Hepatocyte (in vitro differentiated cells): Measurements from ENCODE around the gene EGF.

ENCODE experiments used
- EZH2 ChIP-seq: fragments of 200-600 bp; sonication (generic); IDR thresholded peaks from 2 replicates; pipeline ENCODE4 v1.6.1; 2016; ENCODE audit warnings: antibody characterized with exemption, mild to moderate bottlenecking, borderline replicate concordance
- EZH2phosphoT487 ChIP-seq: fragments of 200-600 bp; sonication (generic); IDR thresholded peaks from one replicate; pipeline ENCODE4 v1.6.1; 2018; ENCODE audit warnings: antibody characterized with exemption, mild to moderate bottlenecking, low read depth, moderate library complexity; ENCODE audit not compliant: unreplicated experiment, severe bottlenecking
- TF ChIP-seq, protein P1 (sequence below): fragments of 200-600 bp; sonication (generic); IDR thresholded peaks from 2 replicates; pipeline ENCODE4 v1.5.1; 2016; ENCODE audit warnings: antibody characterized with exemption, mild to moderate bottlenecking; ENCODE audit not compliant: poor library complexity

DNA sequence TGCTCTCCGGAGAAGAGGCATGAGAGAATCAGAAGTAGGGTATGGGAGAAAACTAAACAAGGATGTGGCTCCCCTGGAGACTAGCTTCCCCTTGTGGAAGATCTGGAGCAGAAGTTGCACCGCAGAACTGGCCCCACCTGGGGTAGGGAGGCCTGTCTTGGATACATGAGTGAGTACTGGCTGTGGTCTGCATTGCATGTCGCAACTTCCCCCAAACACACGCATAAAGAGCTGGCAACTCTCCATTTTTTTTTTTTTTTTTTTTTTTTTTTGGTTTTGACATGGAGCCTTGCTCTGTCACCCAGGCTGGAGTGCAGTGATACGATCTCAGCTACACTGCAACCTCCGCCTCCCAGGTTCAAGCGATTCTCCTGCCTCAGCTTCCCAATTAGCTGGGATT is 119.9 kb downstream of the EGF start:
- TF ChIP-seq, protein P1, sequence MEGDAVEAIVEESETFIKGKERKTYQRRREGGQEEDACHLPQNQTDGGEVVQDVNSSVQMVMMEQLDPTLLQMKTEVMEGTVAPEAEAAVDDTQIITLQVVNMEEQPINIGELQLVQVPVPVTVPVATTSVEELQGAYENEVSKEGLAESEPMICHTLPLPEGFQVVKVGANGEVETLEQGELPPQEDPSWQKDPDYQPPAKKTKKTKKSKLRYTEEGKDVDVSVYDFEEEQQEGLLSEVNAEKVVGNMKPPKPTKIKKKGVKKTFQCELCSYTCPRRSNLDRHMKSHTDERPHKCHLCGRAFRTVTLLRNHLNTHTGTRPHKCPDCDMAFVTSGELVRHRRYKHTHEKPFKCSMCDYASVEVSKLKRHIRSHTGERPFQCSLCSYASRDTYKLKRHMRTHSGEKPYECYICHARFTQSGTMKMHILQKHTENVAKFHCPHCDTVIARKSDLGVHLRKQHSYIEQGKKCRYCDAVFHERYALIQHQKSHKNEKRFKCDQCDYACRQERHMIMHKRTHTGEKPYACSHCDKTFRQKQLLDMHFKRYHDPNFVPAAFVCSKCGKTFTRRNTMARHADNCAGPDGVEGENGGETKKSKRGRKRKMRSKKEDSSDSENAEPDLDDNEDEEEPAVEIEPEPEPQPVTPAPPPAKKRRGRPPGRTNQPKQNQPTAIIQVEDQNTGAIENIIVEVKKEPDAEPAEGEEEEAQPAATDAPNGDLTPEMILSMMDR: no peak
- TF ChIP-seq EZH2phosphoT487 (no peak), EZH2 (no peak)
